Neural progenitor cell (in vitro differentiated cells): ENCODE measurements around the gene HEXD. TPM values are rescaled to one million over a fixed set of nuclear protein-coding genes. Genes with fewer than 3 reads are reported as not detected.

ENCODE experiments used
- DNase-seq: peaks from one replicate; pipeline ENCODE4 v3.0.0-alpha.2; 2016; ENCODE audit warnings: low spot score
- H2AFZ ChIP-seq: fragments of 200-600 bp; sonication (generic); replicated peaks from 2 replicates; pipeline ENCODE4 v1.6.1; 2016; ENCODE audit warnings: antibody characterized with exemption
- H3F3A ChIP-seq: fragments of 200-600 bp; sonication (generic); 2 replicates; pipeline ENCODE4 v1.6.1; 2016; ENCODE audit warnings: antibody characterized with exemption, low read depth
- H3K27ac ChIP-seq: fragments of 200-600 bp; sonication (generic); 2 replicates; pipeline ENCODE4 v1.5.1; 2016; ENCODE audit warnings: mild to moderate bottlenecking
- H3K27me3 ChIP-seq: fragments of 200-600 bp; sonication (generic); 2 replicates; pipeline ENCODE4 v1.6.1; 2016; ENCODE audit warnings: mild to moderate bottlenecking, moderate library complexity
- H3K36me3 ChIP-seq: fragments of 200-600 bp; sonication (generic); 2 replicates; pipeline ENCODE4 v1.5.1; 2016
- H3K4me1 ChIP-seq: fragments of 200-600 bp; sonication (generic); 2 replicates; pipeline ENCODE4 v1.6.1; 2016; ENCODE audit warnings: mixed run types
- H3K4me2 ChIP-seq: fragments of 200-600 bp; sonication (generic); 2 replicates; pipeline ENCODE4 v1.6.1; 2016
- H3K4me3 ChIP-seq: fragments of 200-600 bp; sonication (generic); 2 replicates; pipeline ENCODE4 v1.5.1; 2016
- H3K79me2 ChIP-seq: fragments of 200-600 bp; sonication (generic); 2 replicates; pipeline ENCODE4 v1.6.1; 2016; ENCODE audit warnings: low read depth
- H3K9ac ChIP-seq: fragments of 200-600 bp; sonication (generic); 2 replicates; pipeline ENCODE4 v1.6.1; 2016
- H3K9me3 ChIP-seq: fragments of 200-600 bp; sonication (generic); 2 replicates; pipeline ENCODE4 v1.5.1; 2016; ENCODE audit warnings: low read depth
- H4K20me1 ChIP-seq: fragments of 200-600 bp; sonication (generic); 2 replicates; pipeline ENCODE4 v1.6.1; 2016; ENCODE audit warnings: low read depth
- H3K27ac Mint-ChIP-seq: 3 replicates; pipeline ENCODE4 v1.8.0; 2021; ENCODE audit warnings: mixed read lengths
- H3K27me3 Mint-ChIP-seq: 2 replicates; pipeline ENCODE4 v1.8.0; 2022; ENCODE audit warnings: low read depth, mild to moderate bottlenecking, inconsistent platforms, moderate library complexity, mixed read lengths; ENCODE audit not compliant: insufficient read depth
- H3K36me3 Mint-ChIP-seq: 3 replicates; pipeline ENCODE4 v1.8.0; 2021; ENCODE audit warnings: mixed read lengths
- H3K4me1 Mint-ChIP-seq: 3 replicates; pipeline ENCODE4 v1.8.0; 2021; ENCODE audit warnings: mixed read lengths
- H3K4me3 Mint-ChIP-seq: 3 replicates; pipeline ENCODE4 v1.8.0; 2021; ENCODE audit warnings: mild to moderate bottlenecking, moderate library complexity, mixed read lengths
- H3K9me3 Mint-ChIP-seq: 3 replicates; pipeline ENCODE4 v1.8.0; 2020; ENCODE audit warnings: mixed read lengths
- CTCF ChIP-seq: fragments of 200-600 bp; sonication (generic); IDR thresholded peaks from 2 replicates; pipeline ENCODE4 v1.5.1; 2017; ENCODE audit warnings: antibody characterized with exemption, mild to moderate bottlenecking
- EZH2 ChIP-seq: fragments of 200-600 bp; sonication (generic); IDR thresholded peaks from 2 replicates; pipeline ENCODE4 v1.6.1; 2017; ENCODE audit warnings: antibody characterized with exemption, mild to moderate bottlenecking, moderate library complexity
- EZH2phosphoT487 ChIP-seq: fragments of 200-600 bp; sonication (generic); IDR thresholded peaks from 2 replicates; pipeline ENCODE4 v1.6.1; 2017; ENCODE audit warnings: antibody characterized with exemption
- total RNA-seq: library from RNA; depleted of rRNA; stranded (reverse); fragments of >200 nt; gene quantifications from 2 replicates; pipeline ENCODE4 v1.2.3, GENCODE V29; 2015; ENCODE audit warnings: low replicate concordance

The HEXD gene
- total RNA-seq, 1 donor from 2014 or later = 22.3 TPM

- no peak overlapping the region for H3K4me2 ChIP-seq
These were observed 28.5 kb downstream of the HEXD start for GRCh38 chr17:82446649-82447048.

GRCh38 chr17:82447876-82448275 lies 29.7 kb downstream of the HEXD start:
- no peaks in the 10 kb centered on the region for H3K36me3 ChIP-seq

More at GRCh38 chr17:82446649-82447048, 28.5 kb downstream of the HEXD start:
- Histone ChIP-seq H3K4me1 (peaks cover 7% of the 10 kb centered on the region), H3K36me3 (no peaks in the 10 kb centered on the region), H2AFZ (no peak overlapping the region), H3K9ac (no peak overlapping the region), H3K79me2 (peaks cover 26% of the 10 kb centered on the region), H3K27me3 (no peaks in the 10 kb centered on the region), H3F3A (peaks cover 5% of the 10 kb centered on the region), H3K27ac (no peak overlapping the region), H3K9me3 (no peaks in the 10 kb centered on the region), H3K4me3 (no peak overlapping the region), H4K20me1 (peaks cover 12% of the 10 kb centered on the region)
- H3K27me3 Mint-ChIP-seq = peaks cover 5% of the 10 kb centered on the region
- H3K4me3 Mint-ChIP-seq = no peak overlapping the region
- peaks cover 15% of the 10 kb centered on the region for H3K4me1 Mint-ChIP-seq
- peaks cover 4% of the 10 kb centered on the region for H3K36me3 Mint-ChIP-seq
- no peak overlapping the region for H3K27ac Mint-ChIP-seq
- peaks cover 5% of the 10 kb centered on the region for H3K9me3 Mint-ChIP-seq
- DNase-seq = no peak
- TF ChIP-seq EZH2phosphoT487 = no peak

GRCh38 chr17:82449131-82449882 lies 31.2 kb downstream of the HEXD start:
- Histone ChIP-seq H3K4me3 (peak overlapping the region; percentile 97), H3K27me3 (no peaks in the 10 kb centered on the region), H3K79me2 (peaks cover 26% of the 10 kb centered on the region), H3K9ac (peak overlapping the region; percentile 80), H3F3A (peaks cover 5% of the 10 kb centered on the region), H3K9me3 (no peaks in the 10 kb centered on the region), H2AFZ (no peak overlapping the region), H3K4me2 (peak overlapping the region; percentile 89), H3K36me3 (no peaks in the 10 kb centered on the region), H3K4me1 (peaks cover 7% of the 10 kb centered on the region), H4K20me1 (peaks cover 12% of the 10 kb centered on the region), H3K27ac (no peak overlapping the region)
- Mint-ChIP-seq H3K4me3 (peak overlapping the region; percentile 89), H3K36me3 (no peaks in the 10 kb centered on the region), H3K4me1 (peaks cover 15% of the 10 kb centered on the region), H3K27me3 (peaks cover 2% of the 10 kb centered on the region), H3K27ac (peak overlapping the region; percentile 48), H3K9me3 (peaks cover 12% of the 10 kb centered on the region)
- TF ChIP-seq CTCF = no peak
- no peak for TF ChIP-seq EZH2phosphoT487
- TF ChIP-seq EZH2 = no peak
- DNase-seq = peak; percentile 27

More at GRCh38 chr17:82447876-82448275, 29.7 kb downstream of the HEXD start:
- Mint-ChIP-seq H3K27me3 (peaks cover 2% of the 10 kb centered on the region), H3K9me3 (peaks cover 6% of the 10 kb centered on the region), H3K4me1 (peaks cover 15% of the 10 kb centered on the region), H3K36me3 (peaks cover 4% of the 10 kb centered on the region), H3K27ac (no peak overlapping the region), H3K4me3 (peak overlapping the region; percentile 71)
- H3K4me2 ChIP-seq = no peak overlapping the region
- peaks cover 26% of the 10 kb centered on the region for H3K79me2 ChIP-seq
- H3K9ac ChIP-seq = no peak overlapping the region
- H3K4me1 ChIP-seq = peaks cover 7% of the 10 kb centered on the region
- DNase-seq = no peak
- H3K9me3 ChIP-seq = no peaks in the 10 kb centered on the region
- H3F3A ChIP-seq = peaks cover 5% of the 10 kb centered on the region
- TF ChIP-seq CTCF (no peak), EZH2phosphoT487 (no peak), EZH2 (no peak)
- no peaks in the 10 kb centered on the region for H3K27me3 ChIP-seq
- no peak overlapping the region for H2AFZ ChIP-seq
- no peak overlapping the region for H3K27ac ChIP-seq
- H3K4me3 ChIP-seq = no peak overlapping the region
- peaks cover 12% of the 10 kb centered on the region for H4K20me1 ChIP-seq

- no peak for DNase-seq
- H2AFZ ChIP-seq = peak overlapping the region; percentile 90
- no peaks in the 10 kb centered on the region for H3K36me3 ChIP-seq
- TF ChIP-seq EZH2phosphoT487 (no peak), CTCF (no peak), EZH2 (no peak)
- Mint-ChIP-seq H3K36me3 (no peaks in the 10 kb centered on the region), H3K9me3 (peaks cover 14% of the 10 kb centered on the region), H3K4me1 (peaks cover 15% of the 10 kb centered on the region), H3K27ac (peak overlapping the region; percentile 48), H3K27me3 (peaks cover 2% of the 10 kb centered on the region), H3K4me3 (peak overlapping the region; percentile 89)
- H3K9ac ChIP-seq = peak overlapping the region; percentile 80
- H3K27me3 ChIP-seq = no peaks in the 10 kb centered on the region
- peak overlapping the region; percentile 89 for H3K4me2 ChIP-seq
- H3K27ac ChIP-seq = no peak overlapping the region
- H3K9me3 ChIP-seq = no peaks in the 10 kb centered on the region
- H3F3A ChIP-seq = peaks cover 5% of the 10 kb centered on the region
- peaks cover 26% of the 10 kb centered on the region for H3K79me2 ChIP-seq
- peaks cover 7% of the 10 kb centered on the region for H3K4me1 ChIP-seq
- peak overlapping the region; percentile 97 for H3K4me3 ChIP-seq
- peaks cover 12% of the 10 kb centered on the region for H4K20me1 ChIP-seq
These were observed 31.8 kb downstream of the HEXD start for GRCh38 chr17:82449883-82450356.
